ENCODE results near the gene ZNF268. TPM values are rescaled to one million over a fixed set of nuclear protein-coding genes. Genes with fewer than 3 reads are reported as not detected.

The ZNF268 gene
- total and polyA plus RNA-seq, 2 of the 13 experiments (the other 11 are each of a cell fraction or from before 2014, with no cell fraction given): 7.6 to 31.3 TPM

Small RNA genes within 50 kb of the gene (small RNA-seq; reads per million reads assigned to genes)
- 0 reads per million in 3 experiments for gene RF00019 (ENCODE audit: insufficient read depth in 2 of 3, insufficient read length in 3 of 3, low read depth in 2 of 3, low replicate concordance in 1 of 3)
- gene RNU6-717P (ENCODE audit: insufficient read depth in 2 of 3, insufficient read length in 3 of 3, low read depth in 2 of 3, low replicate concordance in 1 of 3): 0 reads per million in 3 experiments

Other genes with a start within 250 kb of the ZNF268 start
- gene ZNF605, start 225.2 kb upstream of the ZNF268 start, total RNA-seq (2016; rRNA removed; fragmentation: Illumina TruSeq; extraction: Trizol): 6.8 and 8.8 TPM in 2 replicates
- 6.1 and 6.7 TPM in 2 replicates for gene ZNF605, start 225.2 kb upstream of the ZNF268 start, polyA plus RNA-seq (2011; rRNA removed)
- 6.5 and 8.4 TPM in 2 replicates for gene ZNF26, start 195.1 kb upstream of the ZNF268 start, total RNA-seq (2016; rRNA removed; fragmentation: Illumina TruSeq; extraction: Trizol)
- gene ZNF26, start 195.1 kb upstream of the ZNF268 start, polyA plus RNA-seq (2011; rRNA removed): 3.8 and 5.2 TPM in 2 replicates
- gene ZNF84, start 144.0 kb upstream of the ZNF268 start, total RNA-seq (2016; rRNA removed; fragmentation: Illumina TruSeq; extraction: Trizol): 21.2 and 21.8 TPM in 2 replicates
- 15.5 and 18.2 TPM in 2 replicates for gene ZNF84, start 144.0 kb upstream of the ZNF268 start, polyA plus RNA-seq (2011; rRNA removed)
- gene ZNF140, start 100.6 kb upstream of the ZNF268 start, total RNA-seq (2016; rRNA removed; fragmentation: Illumina TruSeq; extraction: Trizol): 13.5 and 20.7 TPM in 2 replicates
- gene ZNF140, start 100.6 kb upstream of the ZNF268 start, polyA plus RNA-seq (2011; rRNA removed): 8.7 and 10.1 TPM in 2 replicates
- gene ZNF891, start 51.2 kb upstream of the ZNF268 start, total RNA-seq (2016; rRNA removed; fragmentation: Illumina TruSeq; extraction: Trizol): 1.8 and 2.1 TPM in 2 replicates
- 1.3 and 1.4 TPM in 2 replicates for gene ZNF891, start 51.2 kb upstream of the ZNF268 start, polyA plus RNA-seq (2011; rRNA removed)
- 6.5 and 8.9 TPM in 2 replicates for gene ZNF10, start 50.9 kb upstream of the ZNF268 start, total RNA-seq (2016; rRNA removed; fragmentation: Illumina TruSeq; extraction: Trizol)
- gene ZNF10, start 50.9 kb upstream of the ZNF268 start, polyA plus RNA-seq (2011; rRNA removed): 2.9 and 4.3 TPM in 2 replicates
- gene ANHX, start 54.4 kb downstream of the ZNF268 start, total RNA-seq (2016; rRNA removed; fragmentation: Illumina TruSeq; extraction: Trizol): not detected in 2 replicates
- gene ANHX, start 54.4 kb downstream of the ZNF268 start, polyA plus RNA-seq (2011; rRNA removed): not detected in 2 replicates

Data from HepG2 (cell line).